Upper lobe of left lung (tissue), 4 donors: ENCODE measurements around the gene HAUS5.

Experiments used
- CTCF ChIP-seq, 6 experiments: fragments of 450-650 bp in 4 of 6; fragments of 200-600 bp in 2 of 6; sonication (generic) in 2 of 6; IDR thresholded peaks; one replicate each; pipeline ENCODE4 v1.5.1; 2016 to 2019; ENCODE audit warnings: antibody characterized with exemption in 6 of 6
- EP300 ChIP-seq, 4 donors: sonication (generic); formaldehyde crosslinking; IDR thresholded peaks; one replicate each; pipeline ENCODE4 v1.5.1; 2017; ENCODE audit warnings: antibody characterized with exemption in 4 of 4, control low read depth in 2 of 4
- POLR2A ChIP-seq, 4 donors: fragments of 450-650 bp; IDR thresholded peaks; one replicate each; pipeline ENCODE4 v1.5.1; 2016 to 2017; ENCODE audit warnings: antibody characterized with exemption in 4 of 4, mild to moderate bottlenecking in 2 of 4

GRCh38 chr19:35628264-35628564 is 15.7 kb downstream of the HAUS5 start:
- no peak for TF ChIP-seq EP300 (IDR thresholded peaks at IDR 0.05)
- no peak for TF ChIP-seq CTCF (IDR thresholded peaks at IDR 0.05)
- no peak for TF ChIP-seq POLR2A (IDR thresholded peaks at IDR 0.05)
